ENCODE measurements around the gene MED25. TPM values are rescaled to one million over a fixed set of nuclear protein-coding genes. Genes with fewer than 3 reads are reported as not detected.

Gene MED25
- total RNA-seq, 1 experiment from 2014 or later, result 93.0 TPM

- ChIA-PET POLR2A (ENCODE audit: low non-redundant PET) (no interaction called here), CTCF (no interaction called here)
- no peak overlapping the region for H3K4me3 ChIP-seq (ENCODE audit: low read depth, low read length, poor library complexity, severe bottlenecking)
- intact Hi-C loops (cut with micrococcal nuclease; ENCODE audit: unreplicated experiment), result no loop called here
- H3K36me3 ChIP-seq (ENCODE audit: insufficient read depth, low read length, poor library complexity, severe bottlenecking), result peaks cover 23% of the 10 kb centered on the region
- BruUV-seq (replicated peaks), result TSS peak; percentile 48
- no peaks in the 10 kb centered on the region for H3K9me3 ChIP-seq (ENCODE audit: low read depth, low read length, poor library complexity, severe bottlenecking)
- H3K27ac ChIP-seq (ENCODE audit: low read depth, low read length, poor library complexity, severe bottlenecking), result no peak overlapping the region
- no peak for TF ChIP-seq CTCF (conservative IDR thresholded peaks at IDR 0.05; ENCODE audit: low read depth, low read length)
- TF ChIP-seq EZH2 (IDR thresholded peaks at IDR 0.05; ENCODE audit: borderline replicate concordance, low read depth, low read length, poor library complexity, severe bottlenecking), result no peak
- no peaks in the 10 kb centered on the region for H3K27me3 ChIP-seq (replicated peaks; ENCODE audit: insufficient read depth, low read depth, low read length, poor library complexity)
- peaks cover 12% of the 10 kb centered on the region for H3K4me1 ChIP-seq (ENCODE audit: insufficient read depth, low read length, poor library complexity, severe bottlenecking)
- no peak for DNase-seq (ENCODE audit: low spot score)
These were observed 2.0 kb downstream of the MED25 start for GRCh38 chr19:49820125-49820524.

GRCh38 chr19:49823472-49823871 is 5.4 kb downstream of the MED25 start:
- no peaks in the 10 kb centered on the region for H3K9me3 ChIP-seq (ENCODE audit: low read depth, low read length, poor library complexity, severe bottlenecking)
- H3K36me3 ChIP-seq (ENCODE audit: insufficient read depth, low read length, poor library complexity, severe bottlenecking), result peaks cover 28% of the 10 kb centered on the region
- peaks cover 5% of the 10 kb centered on the region for H3K4me1 ChIP-seq (ENCODE audit: insufficient read depth, low read length, poor library complexity, severe bottlenecking)
- BruUV-seq (replicated peaks), result no TSS peak
- ChIA-PET CTCF (no interaction called here), POLR2A (ENCODE audit: low non-redundant PET) (no interaction called here)
- intact Hi-C loops (cut with micrococcal nuclease; ENCODE audit: unreplicated experiment), result no loop called here
- H3K27me3 ChIP-seq (replicated peaks; ENCODE audit: insufficient read depth, low read depth, low read length, poor library complexity), result no peaks in the 10 kb centered on the region
- no peak overlapping the region for H3K27ac ChIP-seq (ENCODE audit: low read depth, low read length, poor library complexity, severe bottlenecking)
- H3K4me3 ChIP-seq (ENCODE audit: low read depth, low read length, poor library complexity, severe bottlenecking), result no peak overlapping the region
- no peak for DNase-seq (ENCODE audit: low spot score)
- TF ChIP-seq EZH2 (IDR thresholded peaks at IDR 0.05; ENCODE audit: borderline replicate concordance, low read depth, low read length, poor library complexity, severe bottlenecking) (no peak), CTCF (conservative IDR thresholded peaks at IDR 0.05; ENCODE audit: low read depth, low read length) (no peak)

GRCh38 chr19:49824662-49825061 is 6.6 kb downstream of the MED25 start:
- Histone ChIP-seq H3K27ac (ENCODE audit: low read depth, low read length, poor library complexity, severe bottlenecking) (no peak overlapping the region), H3K27me3 (replicated peaks; ENCODE audit: insufficient read depth, low read depth, low read length, poor library complexity) (no peaks in the 10 kb centered on the region), H3K4me1 (ENCODE audit: insufficient read depth, low read length, poor library complexity, severe bottlenecking) (no peaks in the 10 kb centered on the region), H3K9me3 (ENCODE audit: low read depth, low read length, poor library complexity, severe bottlenecking) (no peaks in the 10 kb centered on the region), H3K4me3 (ENCODE audit: low read depth, low read length, poor library complexity, severe bottlenecking) (no peak overlapping the region), H3K36me3 (ENCODE audit: insufficient read depth, low read length, poor library complexity, severe bottlenecking) (peaks cover 28% of the 10 kb centered on the region)
- BruUV-seq (replicated peaks), result no TSS peak
- ChIA-PET CTCF (no interaction called here), POLR2A (ENCODE audit: low non-redundant PET) (no interaction called here)
- no peak for DNase-seq (ENCODE audit: low spot score)
- intact Hi-C loops (cut with micrococcal nuclease; ENCODE audit: unreplicated experiment), result no loop called here
- no peak for TF ChIP-seq CTCF (conservative IDR thresholded peaks at IDR 0.05; ENCODE audit: low read depth, low read length)
- no peak for TF ChIP-seq EZH2 (IDR thresholded peaks at IDR 0.05; ENCODE audit: borderline replicate concordance, low read depth, low read length, poor library complexity, severe bottlenecking)
